ENCODE measurements around the gene SATB2.

The SATB2 gene

GRCh38 chr2:199219551-199219950 lies 238.2 kb downstream of the SATB2 start:
- Mint-ChIP-seq H3K27ac (no peak overlapping the region), H3K4me1 (no peaks in the 10 kb centered on the region), H3K27me3 (no peaks in the 10 kb centered on the region), H3K9me3 (peaks cover 2% of the 10 kb centered on the region), H3K36me3 (no peaks in the 10 kb centered on the region), H3K4me3 (no peak overlapping the region)
- DNase-seq (ENCODE audit: low spot score in 2 of 2) (no peak), ATAC-seq (ENCODE audit: low read depth) (no peak)

All from memory B cell (primary cell).